Stimulated activated CD8-positive, alpha-beta memory T cell treated with anti-CD3 and anti-CD28 coated beads, Interleukin-15, amount 100 ng/mL, for 24 hours (primary cell): ENCODE measurements around the gene NCR3LG1.

Experiments used
- DNase-seq: peaks from one replicate; pipeline ENCODE4 v3.0.0-alpha.2; 2020; ENCODE audit warnings: low read depth

Gene NCR3LG1

GRCh38 chr11:17351510-17352176 lies at the start of gene NCR3LG1:
Gene NCR3LG1, plus strand, starts transcription at chr11:17351800. Its CDS starts 170 bp downstream, at chr11:17351970.
- peak; percentile 24 for DNase-seq

- DNase-seq, result no peak
These were observed 38.0 kb upstream of the NCR3LG1 start for GRCh38 chr11:17313349-17314231.

- DNase-seq, result no peak
These were observed 37.4 kb upstream of the NCR3LG1 start for GRCh38 chr11:17314232-17314547.

- no peak for DNase-seq
These were observed 36.6 kb upstream of the NCR3LG1 start for GRCh38 chr11:17314904-17315426.

- DNase-seq, result no peak
These were observed 22.6 kb upstream of the NCR3LG1 start for GRCh38 chr11:17328871-17329494.

GRCh38 chr11:17331669-17332068 lies 19.9 kb upstream of the NCR3LG1 start:
- DNase-seq, result no peak

- no peak for DNase-seq
These were observed 17.6 kb upstream of the NCR3LG1 start for GRCh38 chr11:17333799-17334586.

GRCh38 chr11:17343257-17343656 lies 8.3 kb upstream of the NCR3LG1 start:
- DNase-seq, result no peak

- no peak for DNase-seq
These were observed 7.7 kb upstream of the NCR3LG1 start for GRCh38 chr11:17343907-17344306.

GRCh38 chr11:17347676-17348075 lies 3.9 kb upstream of the NCR3LG1 start:
- no peak for DNase-seq

GRCh38 chr11:17350455-17351171 lies 987 bp upstream of the NCR3LG1 start:
- DNase-seq, result no peak

GRCh38 chr11:17351172-17351509 lies 459 bp upstream of the NCR3LG1 start:
- no peak for DNase-seq

GRCh38 chr11:17352950-17353820 lies 1.6 kb downstream of the NCR3LG1 start:
- DNase-seq, result peak; percentile 25

GRCh38 chr11:17353821-17354600 lies 2.4 kb downstream of the NCR3LG1 start:
- no peak for DNase-seq

- DNase-seq, result no peak
These were observed 3.0 kb downstream of the NCR3LG1 start for GRCh38 chr11:17354601-17354991.

- no peak for DNase-seq
These were observed 14.9 kb downstream of the NCR3LG1 start for GRCh38 chr11:17366495-17366894.

GRCh38 chr11:17368551-17368950 lies 17.0 kb downstream of the NCR3LG1 start:
- no peak for DNase-seq

GRCh38 chr11:17369094-17369493 lies 17.5 kb downstream of the NCR3LG1 start:
- DNase-seq, result no peak

GRCh38 chr11:17369684-17370243 lies 18.2 kb downstream of the NCR3LG1 start:
- DNase-seq, result no peak
